Measurements from ENCODE around the gene WDR35. TPM values are rescaled to one million over a fixed set of nuclear protein-coding genes. Genes with fewer than 3 reads are reported as not detected.
"Not testable (repeated sequence)": the region's sequence is repeated elsewhere in the genome, so short reads cannot be mapped to it uniquely, and the experiment has no call there.

The WDR35 gene
- total RNA-seq, 2 experiments from 2014 or later, result 4.1 to 4.7 TPM

- POLR2A ChIA-PET, result no interaction called here
- H3K4me1 Mint-ChIP-seq, result no peaks in the 10 kb centered on the region
- no peaks in the 10 kb centered on the region for H3K36me3 Mint-ChIP-seq
- DNase-seq (no peak), ATAC-seq (ENCODE audit: low read depth) (no peak)
- H3K27ac Mint-ChIP-seq, result no peak overlapping the region
- peaks cover 12% of the 10 kb centered on the region for H3K27me3 Mint-ChIP-seq
- H3K9me3 Mint-ChIP-seq, result no peaks in the 10 kb centered on the region
- no peak overlapping the region for H3K4me3 Mint-ChIP-seq
Observed at GRCh38 chr2:19911808-19912509, 77.9 kb downstream of the WDR35 start.

DNA sequence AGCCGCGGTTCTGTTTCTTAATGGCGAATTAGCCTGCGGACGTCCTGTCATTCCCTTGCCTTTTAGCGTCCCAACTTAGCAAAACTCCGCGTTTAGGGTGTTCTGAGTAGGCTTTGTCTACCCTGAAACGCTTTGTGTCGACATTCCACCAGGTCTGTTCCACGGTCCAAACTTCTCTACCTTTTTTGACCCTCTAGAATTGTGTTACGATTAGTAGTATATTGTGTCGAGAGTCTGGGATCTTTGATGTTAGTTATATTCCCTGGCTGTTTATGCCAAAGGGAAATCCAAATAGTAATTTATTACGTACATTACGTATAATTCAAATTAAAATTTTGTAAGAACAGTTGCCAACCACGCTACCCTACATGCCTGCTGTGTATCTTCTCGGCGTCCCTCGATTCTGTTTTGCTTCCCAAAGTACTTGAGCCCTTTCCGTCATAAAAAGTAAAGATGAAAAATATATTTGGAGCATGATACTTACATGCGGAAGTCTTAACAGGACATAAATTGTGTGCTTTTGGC lies 87.6 kb downstream of the WDR35 start:
- peak overlapping the region; percentile 96 for H3K27ac Mint-ChIP-seq
- peaks cover 28% of the 10 kb centered on the region for H3K4me1 Mint-ChIP-seq
- ATAC-seq (ENCODE audit: low read depth) (no peak), DNase-seq (no peak)
- POLR2A ChIA-PET, result interaction anchor here (0.8 to 1.4 kb wide), 2 partner anchors 33 to 88 kb away, joined by 4 to 7 read pairs; partner anchors contain the start of gene WDR35
- no peaks in the 10 kb centered on the region for H3K9me3 Mint-ChIP-seq
- H3K27me3 Mint-ChIP-seq, result peaks cover 4% of the 10 kb centered on the region
- H3K4me3 Mint-ChIP-seq, result peak overlapping the region; percentile 93
- H3K36me3 Mint-ChIP-seq, result peaks cover 14% of the 10 kb centered on the region

DNA sequence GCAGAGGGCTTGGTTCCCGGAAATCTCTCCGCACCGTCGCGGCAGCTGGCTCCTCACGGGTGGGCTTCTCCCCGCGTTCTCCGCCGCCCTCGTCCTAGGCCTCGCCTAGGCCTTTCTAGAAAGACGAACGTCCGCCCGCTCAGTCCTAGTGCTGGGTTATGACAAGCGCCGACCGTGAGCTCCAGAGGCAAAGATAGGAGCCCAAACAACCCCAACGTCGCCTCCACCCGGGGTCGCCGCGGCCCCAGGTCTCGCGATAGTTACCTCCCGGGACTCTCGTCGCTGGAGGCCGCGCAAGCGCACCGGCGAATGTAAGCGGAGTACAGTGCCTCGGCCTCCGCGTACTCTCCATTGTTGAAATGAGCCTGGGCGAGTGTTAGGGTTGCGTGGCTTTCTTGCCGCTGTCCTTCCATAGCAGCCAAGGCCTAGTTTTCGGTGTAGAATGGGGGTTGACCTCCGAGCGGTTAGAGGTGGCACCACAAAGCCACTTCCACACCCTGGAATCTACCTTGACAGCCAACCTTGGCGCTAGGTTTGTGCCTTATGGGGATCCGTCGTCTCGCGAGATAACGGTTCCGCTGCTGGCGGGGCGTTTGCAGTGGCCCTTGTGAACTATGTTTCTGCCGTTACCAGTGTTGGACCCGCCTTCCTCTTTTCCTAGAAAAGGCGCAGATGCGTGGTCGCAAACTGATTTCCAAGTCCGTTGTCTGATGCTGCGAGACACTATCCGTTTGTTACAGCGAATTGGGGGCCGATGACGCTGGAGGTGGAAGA lies 88.3 kb downstream of the WDR35 start, which contains the start of gene TTC32:
Gene TTC32 (minus strand): TSS at position 542 of the 774 bp plus-strand sequence. CDS start 129 bp downstream, at position 413.
- DNase-seq (peak; percentile 95), ATAC-seq (ENCODE audit: low read depth) (peak; percentile 88)
- peaks cover 14% of the 10 kb centered on the region for H3K36me3 Mint-ChIP-seq
- POLR2A ChIA-PET, result interaction anchor here (0.7 to 2.4 kb wide), 9 partner anchors 15 to 1341 kb away, joined by 3 to 26 read pairs (median 3); partner anchors contain the start of genes LAPTM4A and RDH14
- peak within 1 kb of the TSS; percentile 93 for H3K4me3 Mint-ChIP-seq
- H3K4me1 Mint-ChIP-seq, result peaks cover 28% of the 10 kb centered on the region
- peaks cover 3% of the 10 kb centered on the region for H3K27me3 Mint-ChIP-seq
- H3K9me3 Mint-ChIP-seq, result no peaks in the 10 kb centered on the region
- peak within 1 kb of the TSS; percentile 96 for H3K27ac Mint-ChIP-seq

- no peaks in the 10 kb centered on the region for H3K9me3 Mint-ChIP-seq
- H3K27ac Mint-ChIP-seq, result peak overlapping the region; percentile 96
- peaks cover 3% of the 10 kb centered on the region for H3K27me3 Mint-ChIP-seq
- POLR2A ChIA-PET, result interaction anchor here (0.5 to 2.4 kb wide), 12 partner anchors 9 to 1340 kb away, joined by 3 to 26 read pairs (median 4); partner anchors contain the start of genes LAPTM4A and RDH14
- DNase-seq (no peak), ATAC-seq (ENCODE audit: low read depth) (peak; percentile 0)
- peaks cover 16% of the 10 kb centered on the region for H3K36me3 Mint-ChIP-seq
- H3K4me1 Mint-ChIP-seq, result peaks cover 26% of the 10 kb centered on the region
- peak overlapping the region; percentile 93 for H3K4me3 Mint-ChIP-seq
Observed at GRCh38 chr2:19900931-19901441, 88.9 kb downstream of the WDR35 start.

DNA sequence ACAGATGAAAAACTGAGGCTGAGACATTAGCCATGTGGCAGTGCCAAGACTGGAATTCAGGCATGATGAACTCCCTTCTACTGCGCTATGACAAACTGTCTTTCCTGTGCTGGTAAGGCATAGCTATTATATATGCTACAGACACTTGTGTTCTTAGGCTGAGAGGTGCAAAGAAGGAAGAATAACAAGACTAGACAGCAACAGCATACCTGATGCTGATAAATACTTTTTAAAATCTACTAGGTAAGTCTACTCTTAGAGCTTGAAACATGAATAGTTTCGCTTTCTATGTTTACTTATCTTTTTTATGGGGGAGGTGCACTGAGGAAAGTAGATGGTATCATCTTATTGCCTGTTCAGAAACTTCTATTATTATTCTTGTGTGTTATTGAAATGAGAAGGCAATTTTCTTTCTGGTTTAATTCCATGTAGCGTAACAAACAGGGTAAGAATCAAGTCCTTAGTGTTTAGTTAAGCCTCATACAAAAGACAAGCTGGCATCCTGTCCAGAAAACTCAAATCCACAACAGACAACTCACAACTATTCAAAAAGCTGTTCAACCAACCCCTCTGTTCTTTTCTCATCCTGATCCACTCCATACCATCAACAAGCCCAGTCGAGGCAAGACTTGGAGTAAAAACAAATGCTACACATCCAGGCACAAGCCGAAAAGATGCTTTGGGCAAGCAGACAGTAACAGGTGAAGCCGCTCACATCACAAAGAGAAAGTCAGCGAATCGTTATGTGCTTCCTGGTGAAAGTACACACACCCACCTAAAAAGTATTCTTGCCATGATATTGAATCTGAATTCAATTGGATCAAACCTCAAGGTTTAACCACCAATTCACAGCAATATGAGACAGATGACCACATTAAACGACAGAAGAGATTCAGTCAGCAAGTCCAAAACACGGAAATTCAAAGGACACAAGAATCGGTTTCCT lies 89.6 kb downstream of the WDR35 start:
- H3K27me3 Mint-ChIP-seq, result peaks cover 2% of the 10 kb centered on the region
- peaks cover 30% of the 10 kb centered on the region for H3K4me1 Mint-ChIP-seq
- peak overlapping the region; percentile 96 for H3K27ac Mint-ChIP-seq
- H3K9me3 Mint-ChIP-seq, result no peaks in the 10 kb centered on the region
- ATAC-seq (ENCODE audit: low read depth) (no peak), DNase-seq (no peak)
- H3K36me3 Mint-ChIP-seq, result peaks cover 18% of the 10 kb centered on the region
- H3K4me3 Mint-ChIP-seq, result peak overlapping the region; percentile 93
- POLR2A ChIA-PET, result interaction anchor here (0.5 to 2.4 kb wide), 10 partner anchors 9 to 1340 kb away, joined by 3 to 26 read pairs (median 4); partner anchors contain the start of genes LAPTM4A and RDH14

DNA sequence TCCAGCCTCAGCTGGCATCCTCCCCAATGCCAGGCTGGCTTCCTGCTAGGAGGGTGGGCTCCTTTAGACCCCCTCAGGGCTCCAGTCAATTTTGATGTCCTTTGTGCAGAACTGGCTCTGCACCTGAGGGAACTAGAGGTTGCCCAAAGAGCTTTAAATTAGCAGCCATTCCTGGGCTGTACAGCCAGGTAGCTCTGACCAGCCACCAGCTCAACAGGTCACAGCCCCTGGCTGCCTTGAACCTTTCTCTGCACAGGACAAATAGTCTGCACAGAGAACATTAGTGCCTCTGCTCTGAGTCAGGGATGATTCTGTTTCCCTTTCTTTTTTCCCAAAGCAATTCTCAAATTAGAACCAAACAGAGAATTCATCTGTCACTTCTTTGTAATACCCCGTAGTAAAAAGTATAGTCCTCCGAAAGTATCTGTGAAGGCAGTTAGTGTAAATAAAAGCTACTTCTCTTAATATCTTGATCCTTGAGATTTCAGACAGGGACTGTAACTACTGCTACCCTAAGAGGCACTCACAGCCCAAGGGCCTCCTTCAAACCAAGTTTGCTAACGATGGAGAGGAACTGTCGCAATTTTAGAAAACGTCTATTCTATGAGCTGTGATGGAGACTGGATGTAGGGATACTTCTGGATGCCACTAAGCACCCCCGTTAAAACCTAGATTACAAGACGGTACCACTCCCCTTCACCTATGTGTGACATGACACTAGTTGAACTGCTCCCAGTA lies 91.1 kb downstream of the WDR35 start:
- POLR2A ChIA-PET, result interaction anchor here (1.2 kb wide), 1 partner anchor 10 kb away, joined by 3 read pairs; no protein-coding TSS in a partner anchor
- peak overlapping the region; percentile 4 for H3K27ac Mint-ChIP-seq

DNA sequence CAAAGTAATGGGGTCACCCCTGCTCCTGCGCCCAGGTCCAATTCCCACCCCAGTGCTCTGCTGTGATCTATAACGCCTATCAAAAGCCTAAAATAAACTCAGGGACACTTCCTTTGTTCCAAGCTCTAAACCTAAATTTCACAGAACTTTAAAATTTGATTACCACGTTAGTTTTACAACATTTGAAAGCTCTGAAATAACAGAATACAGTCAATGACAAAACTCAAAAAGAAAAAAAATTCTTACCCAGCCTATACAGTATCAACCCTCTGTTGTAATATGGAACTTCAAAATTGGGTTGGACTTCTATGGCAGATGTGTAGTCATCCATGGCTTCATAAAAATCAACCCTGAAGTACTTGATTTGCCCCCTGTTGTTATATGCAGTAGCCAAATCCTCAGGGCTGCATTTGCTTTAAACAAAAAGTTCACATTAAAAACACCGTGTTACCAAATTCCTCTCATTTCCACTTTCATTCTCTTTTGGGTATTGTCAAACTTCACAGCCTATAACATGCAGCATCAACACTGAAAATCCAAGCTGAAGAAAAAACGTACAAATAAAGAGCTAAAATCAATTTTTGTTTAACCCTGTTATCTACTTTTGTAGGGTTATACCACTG lies 92.2 kb downstream of the WDR35 start:
- H3K9me3 Mint-ChIP-seq, result no peaks in the 10 kb centered on the region
- POLR2A ChIA-PET, result interaction anchor here (1.2 kb wide), 1 partner anchor 9 kb away, joined by 3 read pairs; no protein-coding TSS in a partner anchor
- peak overlapping the region; percentile 15 for H3K27ac Mint-ChIP-seq
- H3K4me1 Mint-ChIP-seq, result peaks cover 30% of the 10 kb centered on the region
- peaks cover 22% of the 10 kb centered on the region for H3K36me3 Mint-ChIP-seq
- H3K27me3 Mint-ChIP-seq, result no peaks in the 10 kb centered on the region
- ATAC-seq (ENCODE audit: low read depth) (no peak), DNase-seq (no peak)
- H3K4me3 Mint-ChIP-seq, result peak overlapping the region; percentile 54

More for the DNA sequence above, 91.1 kb downstream of the WDR35 start:
- H3K4me3 Mint-ChIP-seq, result peak overlapping the region; percentile 25
- no peak for ATAC-seq (ENCODE audit: low read depth)
- H3K9me3 Mint-ChIP-seq, result no peaks in the 10 kb centered on the region
- no peak for DNase-seq
- peaks cover 19% of the 10 kb centered on the region for H3K36me3 Mint-ChIP-seq
- no peaks in the 10 kb centered on the region for H3K27me3 Mint-ChIP-seq
- peaks cover 34% of the 10 kb centered on the region for H3K4me1 Mint-ChIP-seq

DNA sequence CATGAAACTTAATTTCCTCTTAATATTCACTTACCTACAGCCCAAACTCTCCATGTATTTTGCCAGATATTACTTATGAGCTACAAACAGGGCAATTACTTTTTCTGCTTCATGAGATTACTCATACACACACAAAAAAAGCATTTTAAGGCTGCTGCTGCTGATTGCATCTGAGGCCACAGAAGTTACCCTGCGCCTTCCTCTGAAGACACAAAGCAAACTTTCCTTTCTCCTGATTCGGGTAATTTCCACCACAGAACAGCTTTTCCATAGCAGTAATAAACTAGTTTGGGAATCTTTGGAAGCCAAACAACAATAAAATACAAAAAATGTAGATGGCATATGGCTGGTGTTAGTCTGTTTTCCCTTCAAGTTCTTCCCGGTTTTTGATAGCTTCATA lies 94.4 kb downstream of the WDR35 start:
- H3K9me3 Mint-ChIP-seq, result no peaks in the 10 kb centered on the region
- DNase-seq (no peak), ATAC-seq (ENCODE audit: low read depth) (no peak)
- H3K27me3 Mint-ChIP-seq, result no peaks in the 10 kb centered on the region
- H3K4me1 Mint-ChIP-seq, result peaks cover 35% of the 10 kb centered on the region
- H3K4me3 Mint-ChIP-seq, result no peak overlapping the region
- POLR2A ChIA-PET, result interaction anchor here (1.1 kb wide), 1 partner anchor 156 kb away, joined by 3 read pairs; the partner anchor contains the start of gene LAPTM4A
- peaks cover 23% of the 10 kb centered on the region for H3K36me3 Mint-ChIP-seq
- H3K27ac Mint-ChIP-seq, result no peak overlapping the region

DNA sequence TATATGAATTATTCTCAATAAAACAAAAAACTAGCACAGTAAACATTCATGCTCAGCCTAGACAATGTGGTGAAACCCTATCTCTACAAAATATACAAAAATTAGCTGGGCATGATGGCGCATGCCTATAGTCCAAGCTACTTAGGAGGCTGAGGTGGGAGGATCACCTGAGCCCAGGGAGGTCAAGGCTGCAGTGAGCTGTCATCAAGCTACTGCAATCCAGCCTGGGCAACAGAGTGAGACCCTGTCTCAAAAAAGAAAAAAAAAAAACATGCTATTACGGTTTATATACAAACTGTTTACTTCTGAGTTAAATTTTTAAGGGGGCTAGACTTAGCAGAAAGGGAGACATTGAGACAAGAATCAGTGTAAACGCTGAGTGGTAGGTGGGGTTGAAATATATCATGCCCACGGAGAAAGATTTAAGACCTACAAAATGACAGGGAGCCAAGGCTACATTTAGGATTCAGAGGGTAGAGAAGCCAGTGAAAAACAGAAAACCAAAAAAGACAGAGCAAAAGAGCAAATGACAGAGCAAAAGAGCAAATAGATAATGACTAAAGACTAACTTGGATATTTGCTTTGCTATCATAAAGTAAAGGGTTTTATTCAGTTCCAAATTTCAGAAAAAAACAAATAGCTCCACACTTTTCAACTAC lies 95.6 kb downstream of the WDR35 start:
- H3K27me3 Mint-ChIP-seq, result no peaks in the 10 kb centered on the region
- no peak for ATAC-seq (ENCODE audit: low read depth)
- H3K27ac Mint-ChIP-seq, result no peak overlapping the region
- POLR2A ChIA-PET, result no interaction called here
- H3K36me3 Mint-ChIP-seq, result peaks cover 24% of the 10 kb centered on the region
- no peaks in the 10 kb centered on the region for H3K9me3 Mint-ChIP-seq
- peaks cover 32% of the 10 kb centered on the region for H3K4me1 Mint-ChIP-seq
- H3K4me3 Mint-ChIP-seq, result peak overlapping the region; percentile 10
- no peak for DNase-seq

- H3K27me3 Mint-ChIP-seq, result no peaks in the 10 kb centered on the region
- POLR2A ChIA-PET, result no interaction called here
- H3K27ac Mint-ChIP-seq, result no peak overlapping the region
- H3K4me1 Mint-ChIP-seq, result peaks cover 27% of the 10 kb centered on the region
- ATAC-seq (ENCODE audit: low read depth) (no peak), DNase-seq (no peak)
- H3K4me3 Mint-ChIP-seq, result no peak overlapping the region
- no peaks in the 10 kb centered on the region for H3K9me3 Mint-ChIP-seq
- peaks cover 24% of the 10 kb centered on the region for H3K36me3 Mint-ChIP-seq
Observed at GRCh38 chr2:19893520-19894133, 96.3 kb downstream of the WDR35 start.

- POLR2A ChIA-PET, result interaction anchor here (1.2 kb wide), 1 partner anchor 8 kb away, joined by 5 read pairs; no protein-coding TSS in a partner anchor
- Mint-ChIP-seq H3K36me3 (peaks cover 18% of the 10 kb centered on the region), H3K4me1 (peaks cover 16% of the 10 kb centered on the region)
- not testable (repeated sequence) for H3K27ac Mint-ChIP-seq; DNase-seq; H3K9me3 Mint-ChIP-seq; H3K4me3 Mint-ChIP-seq; H3K27me3 Mint-ChIP-seq; ATAC-seq (ENCODE audit: low read depth)
Observed at GRCh38 chr2:19891971-19892370, 97.9 kb downstream of the WDR35 start.
